ENCODE results near the gene TSPAN3. TPM values are rescaled to one million over a fixed set of nuclear protein-coding genes. Genes with fewer than 3 reads are reported as not detected.

The TSPAN3 gene
- total RNA-seq, 2 donors from 2014 or later: 215 to 256 TPM

DNA sequence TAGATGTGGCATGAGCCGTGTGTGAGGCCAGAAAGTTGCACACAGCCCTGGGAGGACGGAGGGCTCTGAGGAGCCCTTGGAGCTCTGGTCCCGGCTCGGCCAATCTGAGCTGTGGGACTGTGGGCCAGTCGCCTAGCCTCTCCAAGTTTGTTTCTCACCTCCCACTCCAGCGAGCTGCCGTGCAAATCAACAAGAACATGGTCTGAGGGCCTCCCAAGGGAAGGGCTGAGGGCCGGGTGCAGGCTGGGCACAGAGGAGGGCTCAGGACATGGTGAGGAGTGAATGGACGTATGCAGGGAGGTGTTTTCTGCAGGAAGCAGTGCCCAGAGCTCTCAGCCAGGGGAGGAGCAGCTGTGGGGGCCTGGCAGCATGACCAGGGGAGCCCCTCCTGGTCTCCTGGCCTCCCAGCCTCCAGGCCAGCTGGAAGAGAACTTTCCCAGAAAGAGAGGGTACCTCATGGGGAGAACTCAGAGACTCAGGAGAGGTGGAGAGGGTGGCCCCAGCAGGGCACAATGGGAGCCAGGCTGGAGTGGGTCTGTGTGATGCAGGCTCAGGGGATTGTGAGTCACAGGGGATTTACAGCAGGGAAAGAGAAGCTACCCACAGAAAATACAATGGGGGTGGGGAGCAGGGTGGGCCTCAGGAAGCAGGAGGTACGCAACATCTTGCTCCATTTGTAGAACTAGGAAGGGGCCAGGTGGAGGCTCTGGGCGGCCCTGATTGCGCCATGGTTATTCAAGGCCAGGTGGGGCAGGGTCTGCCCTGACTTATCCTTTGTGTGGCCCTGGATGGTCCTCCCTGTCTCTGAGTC, 51.2 kb downstream of the TSPAN3 start:
- no peak for DNase-seq (ENCODE audit: low spot score)
- Histone ChIP-seq H3K36me3 (no peaks in the 10 kb centered on the region), H3K27ac (no peak overlapping the region), H3K4me1 (ENCODE audit: control insufficient read depth in 1 of 2, low read depth in 2 of 2) (peaks cover 6 to 13% of the 10 kb centered on the region in 2 donors), H3K27me3 (replicated peaks; ENCODE audit: insufficient read depth) (no peaks in the 10 kb centered on the region), H3K9me3 (no peaks in the 10 kb centered on the region), H3K4me3 (no peak overlapping the region)
- ATAC-seq (ENCODE audit: insufficient number of reproducible peaks, low FRiP score, low read depth): no peak
- TF ChIP-seq, protein P1, sequence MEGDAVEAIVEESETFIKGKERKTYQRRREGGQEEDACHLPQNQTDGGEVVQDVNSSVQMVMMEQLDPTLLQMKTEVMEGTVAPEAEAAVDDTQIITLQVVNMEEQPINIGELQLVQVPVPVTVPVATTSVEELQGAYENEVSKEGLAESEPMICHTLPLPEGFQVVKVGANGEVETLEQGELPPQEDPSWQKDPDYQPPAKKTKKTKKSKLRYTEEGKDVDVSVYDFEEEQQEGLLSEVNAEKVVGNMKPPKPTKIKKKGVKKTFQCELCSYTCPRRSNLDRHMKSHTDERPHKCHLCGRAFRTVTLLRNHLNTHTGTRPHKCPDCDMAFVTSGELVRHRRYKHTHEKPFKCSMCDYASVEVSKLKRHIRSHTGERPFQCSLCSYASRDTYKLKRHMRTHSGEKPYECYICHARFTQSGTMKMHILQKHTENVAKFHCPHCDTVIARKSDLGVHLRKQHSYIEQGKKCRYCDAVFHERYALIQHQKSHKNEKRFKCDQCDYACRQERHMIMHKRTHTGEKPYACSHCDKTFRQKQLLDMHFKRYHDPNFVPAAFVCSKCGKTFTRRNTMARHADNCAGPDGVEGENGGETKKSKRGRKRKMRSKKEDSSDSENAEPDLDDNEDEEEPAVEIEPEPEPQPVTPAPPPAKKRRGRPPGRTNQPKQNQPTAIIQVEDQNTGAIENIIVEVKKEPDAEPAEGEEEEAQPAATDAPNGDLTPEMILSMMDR (IDR thresholded peaks at IDR 0.05): no peak

DNA sequence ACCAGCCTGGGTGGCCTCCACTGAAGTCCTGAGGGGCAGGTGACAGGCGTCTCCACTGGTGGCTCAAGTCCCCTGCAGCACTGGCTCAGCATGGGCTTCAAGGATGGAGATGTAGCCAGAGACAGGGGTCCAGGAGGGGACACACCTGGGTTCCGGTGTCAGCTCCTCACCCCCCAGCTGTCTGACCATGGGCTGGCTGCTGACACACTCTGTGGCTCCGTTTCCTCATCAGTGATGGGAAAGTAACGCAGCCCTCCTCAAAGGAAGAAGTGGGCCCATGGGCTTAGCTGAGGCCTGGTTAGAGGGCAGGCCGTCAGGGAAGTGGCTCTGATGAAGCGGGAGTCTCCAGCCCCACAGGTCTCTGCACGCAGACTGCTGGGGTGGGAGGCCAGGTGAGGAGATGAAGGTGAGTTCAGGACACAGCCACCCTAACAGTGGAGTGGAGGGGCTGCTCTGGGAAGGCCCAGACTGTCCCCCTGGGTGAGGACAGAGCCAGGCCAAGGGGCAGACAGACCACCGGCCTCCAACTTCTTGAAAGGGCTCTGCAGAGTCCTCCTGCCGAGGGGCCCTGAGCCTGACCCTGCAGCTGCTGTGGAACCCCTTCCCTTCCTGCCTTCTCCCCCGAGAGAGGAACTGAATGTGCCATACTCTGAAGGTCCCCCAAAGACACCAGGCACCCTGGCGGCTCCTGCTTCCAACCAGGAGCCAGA, 52.0 kb downstream of the TSPAN3 start:
- no peaks in the 10 kb centered on the region for H3K9me3 ChIP-seq
- H3K27ac ChIP-seq: no peak overlapping the region
- TF ChIP-seq, protein P1 (IDR thresholded peaks at IDR 0.05): no peak
- DNase-seq (ENCODE audit: low spot score) (no peak), ATAC-seq (ENCODE audit: insufficient number of reproducible peaks, low FRiP score, low read depth) (no peak)
- H3K4me1 ChIP-seq (ENCODE audit: control insufficient read depth in 1 of 2, low read depth in 2 of 2): peaks cover 6 to 10% of the 10 kb centered on the region in 2 donors
- no peaks in the 10 kb centered on the region for H3K36me3 ChIP-seq
- H3K27me3 ChIP-seq (replicated peaks; ENCODE audit: insufficient read depth): no peaks in the 10 kb centered on the region
- H3K4me3 ChIP-seq: no peak overlapping the region

DNA sequence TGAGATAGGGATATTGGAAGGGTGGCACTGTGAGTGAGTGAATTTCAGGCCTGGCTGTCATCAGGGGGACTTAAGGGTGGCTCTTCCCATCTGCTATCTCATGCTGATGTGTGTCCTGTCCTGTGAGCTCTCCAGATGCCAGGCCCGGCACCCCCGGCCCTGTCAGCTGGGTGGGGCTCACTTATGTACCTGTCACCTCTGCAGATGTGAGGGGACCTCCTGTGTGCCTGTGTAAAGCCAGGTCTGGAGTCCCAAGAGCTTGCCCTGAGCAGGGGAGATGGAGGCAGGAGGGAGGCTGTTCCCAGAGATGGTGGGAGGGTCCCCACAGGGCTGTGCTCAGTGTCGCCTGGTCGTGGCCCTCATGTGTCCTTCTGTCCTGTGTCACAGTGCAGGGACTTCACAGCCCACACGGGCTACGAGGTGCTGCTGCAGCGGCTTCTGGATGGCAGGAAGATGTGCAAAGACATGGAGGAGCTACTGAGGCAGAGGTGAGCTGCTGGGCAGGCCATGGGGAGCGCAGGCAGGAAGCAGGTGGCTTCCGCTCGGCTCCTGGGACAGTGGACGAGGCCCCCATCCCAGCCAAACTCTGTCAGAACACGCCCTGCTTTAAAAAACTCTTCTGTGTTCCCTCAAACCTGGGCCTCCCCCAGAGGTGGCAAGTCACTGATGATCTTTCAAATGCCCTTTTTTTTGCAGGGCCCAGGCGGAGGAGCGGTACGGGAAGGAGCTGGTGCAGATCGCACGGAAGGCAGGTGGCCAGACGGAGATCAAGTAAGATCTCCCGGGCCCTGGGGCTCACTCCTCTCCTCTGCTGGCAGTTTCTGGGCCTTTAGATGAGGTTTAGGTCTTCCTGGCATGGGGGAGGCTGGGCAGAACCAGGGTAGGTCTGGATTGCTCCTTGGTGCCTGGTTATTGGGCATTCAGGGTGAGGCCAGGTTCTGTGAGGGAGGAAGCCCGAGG, 52.9 kb downstream of the TSPAN3 start:
- ATAC-seq (ENCODE audit: insufficient number of reproducible peaks, low FRiP score, low read depth): no peak
- Histone ChIP-seq H3K27ac (no peak overlapping the region), H3K27me3 (replicated peaks; ENCODE audit: insufficient read depth) (no peaks in the 10 kb centered on the region), H3K4me3 (no peak overlapping the region), H3K4me1 (ENCODE audit: control insufficient read depth in 1 of 2, low read depth in 2 of 2) (peaks cover 6 to 9% of the 10 kb centered on the region in 2 donors), H3K9me3 (no peaks in the 10 kb centered on the region), H3K36me3 (no peaks in the 10 kb centered on the region)
- TF ChIP-seq, protein P1 (IDR thresholded peaks at IDR 0.05): no peak
- no peak for DNase-seq (ENCODE audit: low spot score)

DNA sequence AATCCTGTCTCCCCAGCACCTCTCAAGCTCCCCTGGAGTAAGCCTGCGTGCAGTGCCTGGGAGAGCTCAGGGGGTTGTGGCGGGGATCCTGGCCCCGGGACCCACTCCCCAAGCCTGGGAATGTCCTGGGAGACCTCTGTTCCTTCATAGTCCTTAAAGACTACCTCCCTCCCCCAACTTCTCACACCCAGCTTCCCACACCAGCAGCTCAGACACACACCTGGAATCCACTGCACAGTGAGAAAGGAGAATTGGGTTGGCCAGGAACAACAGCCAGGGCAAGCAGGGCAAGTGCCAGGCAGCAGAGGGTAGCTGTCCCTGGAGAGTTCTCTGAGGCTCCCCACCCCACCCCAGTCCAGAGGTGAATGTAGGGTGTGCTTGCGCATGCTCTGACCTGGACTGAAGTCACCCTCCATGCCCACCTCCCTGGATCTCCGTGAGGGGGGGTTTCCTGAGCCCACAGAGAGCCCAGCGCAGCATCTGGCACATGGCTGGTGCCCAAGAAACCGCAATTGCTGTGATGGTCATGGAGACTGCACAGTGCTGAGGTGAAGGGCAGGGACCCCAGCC, 53.7 kb downstream of the TSPAN3 start:
- Histone ChIP-seq H3K9me3 (no peaks in the 10 kb centered on the region), H3K27ac (no peak overlapping the region), H3K27me3 (replicated peaks; ENCODE audit: insufficient read depth) (no peaks in the 10 kb centered on the region), H3K4me3 (no peak overlapping the region), H3K4me1 (ENCODE audit: control insufficient read depth in 1 of 2, low read depth in 2 of 2) (peaks cover 6 to 9% of the 10 kb centered on the region in 2 donors), H3K36me3 (no peaks in the 10 kb centered on the region)
- DNase-seq (ENCODE audit: low spot score) (no peak), ATAC-seq (ENCODE audit: insufficient number of reproducible peaks, low FRiP score, low read depth) (no peak)
- TF ChIP-seq, protein P1 (IDR thresholded peaks at IDR 0.05): no peak

Measured in thoracic aorta (tissue), 2 donors.